HG03571 (cell line): ENCODE data around the gene BAG3.
"Not testable (repeated sequence)": the region's sequence is repeated elsewhere in the genome, so short reads cannot be mapped to it uniquely, and the experiment has no call there.

Experiments
- ATAC-seq: cut with Tn5 transposase; IDR thresholded peaks from one replicate; pipeline ENCODE4 v1.9.1; 2021; ENCODE audit not compliant: unreplicated experiment

The BAG3 gene

GRCh38 chr10:119650692-119651513, at the start of gene BAG3:
Gene BAG3 (plus strand): TSS chr10:119651380. CDS start chr10:119651676, 296 bp downstream.
- peak; percentile 65 for ATAC-seq

GRCh38 chr10:119602241-119603095, 48.7 kb upstream of the BAG3 start:
- no peak for ATAC-seq

- no peak for ATAC-seq
Measured at GRCh38 chr10:119604468-119604867, 46.7 kb upstream of the BAG3 start.

- no peak for ATAC-seq
Measured at GRCh38 chr10:119608316-119609155, 42.6 kb upstream of the BAG3 start.

- no peak for ATAC-seq
Measured at GRCh38 chr10:119609516-119609915, 41.7 kb upstream of the BAG3 start.

GRCh38 chr10:119611433-119611832, 39.7 kb upstream of the BAG3 start:
- ATAC-seq = no peak

GRCh38 chr10:119613741-119614140, 37.4 kb upstream of the BAG3 start:
- no peak for ATAC-seq

GRCh38 chr10:119614686-119615085, 36.5 kb upstream of the BAG3 start:
- ATAC-seq = no peak

GRCh38 chr10:119616882-119617570, 34.2 kb upstream of the BAG3 start:
- no peak for ATAC-seq

GRCh38 chr10:119619215-119619614, 32.0 kb upstream of the BAG3 start:
- no peak for ATAC-seq

GRCh38 chr10:119619811-119620210, 31.4 kb upstream of the BAG3 start:
- not testable (repeated sequence) for ATAC-seq

- no peak for ATAC-seq
Measured at GRCh38 chr10:119620241-119621077, 30.7 kb upstream of the BAG3 start.

GRCh38 chr10:119621078-119621384, 30.1 kb upstream of the BAG3 start:
- ATAC-seq = no peak

GRCh38 chr10:119625570-119626280, 25.5 kb upstream of the BAG3 start:
- ATAC-seq = no peak

GRCh38 chr10:119630300-119630699, 20.9 kb upstream of the BAG3 start:
- ATAC-seq = no peak

- no peak for ATAC-seq
Measured at GRCh38 chr10:119633538-119634218, 17.5 kb upstream of the BAG3 start.

- no peak for ATAC-seq
Measured at GRCh38 chr10:119634219-119634544, 17.0 kb upstream of the BAG3 start.

GRCh38 chr10:119637631-119638030, 13.5 kb upstream of the BAG3 start:
- no peak for ATAC-seq

GRCh38 chr10:119638982-119639381, 12.2 kb upstream of the BAG3 start:
- ATAC-seq = no peak
